HEK293 (cell line): ENCODE data around the gene LGALS3BP.

ENCODE experiments used
- CTCF ChIA-PET: fragments of 350-600 bp; formaldehyde crosslinking; extraction: SDS; loops from one replicate; lab custom pipeline; 2021; ENCODE audit warnings: antibody characterized with exemption; lab: Yijun Ruan, JAX
- POLR2A ChIA-PET: fragments of 300-600 bp; formaldehyde crosslinking; extraction: SDS; loops from one replicate; lab custom pipeline; 2020; ENCODE audit warnings: antibody characterized with exemption, inconsistent platforms; lab: Yijun Ruan, JAX
- H3K27ac ChIP-seq: fragments of 200-500 bp; sonication (Bioruptor generic); 2 replicates; pipeline ENCODE4 v1.5.1; 2014; ENCODE audit warnings: low read depth, low read length, control low read depth, inconsistent platforms; ENCODE audit errors: extremely low read depth
- H3K36me3 ChIP-seq, 2 experiments: fragments of 200-500 bp in 1 of 2; sonication (Bioruptor generic) in 1 of 2; 1 replicate in 1 of 2; 2 replicates in 1 of 2; pipeline ENCODE4 v1.5.1; 2014 to 2017; ENCODE audit warnings: inconsistent platforms in 2 of 2, low read length in 2 of 2; ENCODE audit not compliant: control insufficient read depth in 2 of 2, insufficient read depth in 1 of 2
- H3K4me1 ChIP-seq: fragments of 200-500 bp; sonication (Bioruptor generic); 2 replicates; pipeline ENCODE4 v1.5.1; 2014; ENCODE audit warnings: mild to moderate bottlenecking, low read length, inconsistent platforms; ENCODE audit not compliant: control insufficient read depth, insufficient read depth
- H3K4me3 ChIP-seq: 2 replicates; pipeline ENCODE4 v1.5.1; 2011; ENCODE audit warnings: low read depth, mild to moderate bottlenecking, control low read depth, low read length, moderate library complexity
- H3K9me3 ChIP-seq: fragments of 200-500 bp; sonication (Bioruptor generic); 2 replicates; pipeline ENCODE4 v1.5.1; 2014; ENCODE audit warnings: low read depth, low read length, inconsistent platforms; ENCODE audit not compliant: control insufficient read depth, insufficient read depth
- BCL6B ChIP-seq: fragments of 450-650 bp; formaldehyde crosslinking; IDR thresholded peaks from 2 replicates; pipeline ENCODE4 v1.5.1; 2017; ENCODE audit warnings: missing biosample characterization, missing genetic modification characterization
- GLIS2 ChIP-seq: fragments of 450-650 bp; formaldehyde crosslinking; IDR thresholded peaks from 2 replicates; pipeline ENCODE4 v1.5.1; 2016; ENCODE audit warnings: missing biosample characterization, missing genetic modification characterization
- KLF17 ChIP-seq: fragments of 450-650 bp; formaldehyde crosslinking; IDR thresholded peaks from 2 replicates; pipeline ENCODE4 v1.5.1; 2016; ENCODE audit warnings: missing biosample characterization, missing genetic modification characterization
- REPIN1 ChIP-seq: fragments of 450-650 bp; formaldehyde crosslinking; IDR thresholded peaks from 2 replicates; pipeline ENCODE4 v1.5.1; 2017; ENCODE audit warnings: missing biosample characterization, missing genetic modification characterization, low read depth
- SP7 ChIP-seq: fragments of 450-650 bp; formaldehyde crosslinking; IDR thresholded peaks from 2 replicates; pipeline ENCODE4 v1.5.1; 2016; ENCODE audit warnings: missing biosample characterization, missing genetic modification characterization
- TRIM28 ChIP-seq: IDR thresholded peaks from 2 replicates; pipeline ENCODE4 v1.6.1; 2011; ENCODE audit warnings: low read length, control low read depth, borderline replicate concordance
- ZBTB48 ChIP-seq: fragments of 450-650 bp; formaldehyde crosslinking; IDR thresholded peaks from 2 replicates; pipeline ENCODE4 v1.5.1; 2016; ENCODE audit warnings: missing biosample characterization, missing genetic modification characterization
- ZEB2 ChIP-seq: fragments of 450-650 bp; formaldehyde crosslinking; IDR thresholded peaks from 2 replicates; pipeline ENCODE4 v1.5.1; 2016; ENCODE audit warnings: missing biosample characterization, missing genetic modification characterization
- ZNF148 ChIP-seq: fragments of 450-650 bp; formaldehyde crosslinking; IDR thresholded peaks from 2 replicates; pipeline ENCODE4 v1.5.0; 2017; ENCODE audit warnings: missing biosample characterization, missing genetic modification characterization, borderline replicate concordance
- ZNF248 ChIP-seq: fragments of 450-650 bp; formaldehyde crosslinking; IDR thresholded peaks from 2 replicates; pipeline ENCODE4 v1.5.1; 2017; ENCODE audit warnings: missing biosample characterization, missing genetic modification characterization
- ZNF350 ChIP-seq: fragments of 450-650 bp; formaldehyde crosslinking; IDR thresholded peaks from 2 replicates; pipeline ENCODE4 v1.5.0; 2017; ENCODE audit warnings: missing biosample characterization, mild to moderate bottlenecking, missing genetic modification characterization
- ZNF416 ChIP-seq: fragments of 450-650 bp; formaldehyde crosslinking; IDR thresholded peaks from 2 replicates; pipeline ENCODE4 v1.5.1; 2016; ENCODE audit warnings: missing biosample characterization, missing genetic modification characterization
- ZNF561 ChIP-seq: fragments of 450-650 bp; IDR thresholded peaks from 2 replicates; pipeline ENCODE4 v1.5.1; 2018; ENCODE audit warnings: missing biosample characterization, missing genetic modification characterization, borderline replicate concordance
- ZNF768 ChIP-seq: fragments of 450-650 bp; formaldehyde crosslinking; IDR thresholded peaks from 2 replicates; pipeline ENCODE4 v1.5.1; 2018; ENCODE audit warnings: missing biosample characterization, mild to moderate bottlenecking, missing genetic modification characterization
- ZXDB ChIP-seq: fragments of 450-650 bp; formaldehyde crosslinking; IDR thresholded peaks from 2 replicates; pipeline ENCODE4 v1.5.1; 2016; ENCODE audit warnings: missing biosample characterization, missing genetic modification characterization
- TF ChIP-seq, protein P1 (sequence below): fragments of 450-650 bp; IDR thresholded peaks from 2 replicates; pipeline ENCODE4 v1.5.1; 2018; ENCODE audit warnings: missing biosample characterization, missing genetic modification characterization
- TF ChIP-seq, protein P2 (sequence below): fragments of 450-650 bp; formaldehyde crosslinking; IDR thresholded peaks from 2 replicates; pipeline ENCODE4 v1.5.1; 2017; ENCODE audit warnings: missing biosample characterization, missing genetic modification characterization
- TF ChIP-seq, protein P3 (sequence below): sonication (generic); formaldehyde crosslinking; IDR thresholded peaks from 2 replicates; pipeline ENCODE4 v1.8.1; 2022; ENCODE audit warnings: mild to moderate bottlenecking, moderate library complexity, missing genetic modification reagents
- TF ChIP-seq, protein P4 (sequence below): fragments of 450-650 bp; formaldehyde crosslinking; IDR thresholded peaks from 2 replicates; pipeline ENCODE4 v1.5.1; 2016; ENCODE audit warnings: missing biosample characterization, missing genetic modification characterization

LGALS3BP gene

DNA sequence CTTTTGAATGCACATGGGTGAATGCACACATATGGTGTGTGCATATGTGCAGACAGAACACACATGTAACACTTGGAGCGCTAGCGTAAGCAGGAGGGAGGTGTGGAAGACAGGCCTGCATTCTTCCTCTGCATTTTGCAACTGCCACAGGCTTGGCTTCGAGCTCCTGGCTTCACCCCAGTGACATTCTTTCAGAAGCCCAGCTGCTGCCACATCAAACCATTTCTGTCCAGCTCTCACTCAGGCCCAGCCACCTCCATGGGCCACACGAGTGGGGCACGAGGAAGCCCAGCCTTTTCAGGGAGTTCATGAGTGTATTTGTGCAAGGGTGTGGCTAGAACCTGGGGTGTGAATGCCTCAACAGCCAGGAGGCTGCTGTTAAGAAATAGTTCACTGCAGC lies 18.8 kb downstream of the LGALS3BP start:
- CTCF ChIA-PET, result interaction anchor here (0.6 to 6.8 kb wide), 3 partner anchors 10 to 1094 kb away, joined by 3 to 58 read pairs (median 4); no protein-coding TSS in a partner anchor
- no peak overlapping the region for H3K27ac ChIP-seq
- H3K4me1 ChIP-seq, result no peaks in the 10 kb centered on the region
- no peaks in the 10 kb centered on the region for H3K36me3 ChIP-seq
- POLR2A ChIA-PET, result interaction anchor here (0.6 to 1.2 kb wide), 2 partner anchors 27 to 36 kb away, joined by 3 to 4 read pairs; no protein-coding TSS in a partner anchor
- H3K9me3 ChIP-seq, result no peaks in the 10 kb centered on the region
- TF ChIP-seq SP7 (tag by site-specific recombination) (no peak), ZNF350 (tag by site-specific recombination) (no peak), ZBTB48 (tag by site-specific recombination) (no peak), REPIN1 (tag by site-specific recombination) (no peak), BCL6B (tag by site-specific recombination) (no peak), ZNF561 (tag by site-specific recombination) (no peak), ZNF768 (tag by site-specific recombination) (no peak), ZNF148 (tag by site-specific recombination) (no peak), KLF17 (tag by site-specific recombination) (no peak), TRIM28 (no peak), ZNF416 (tag by site-specific recombination) (no peak), ZNF248 (tag by site-specific recombination) (no peak), ZEB2 (tag by site-specific recombination) (no peak), GLIS2 (tag by site-specific recombination) (no peak), ZXDB (no peak)
- TF ChIP-seq, protein P1, sequence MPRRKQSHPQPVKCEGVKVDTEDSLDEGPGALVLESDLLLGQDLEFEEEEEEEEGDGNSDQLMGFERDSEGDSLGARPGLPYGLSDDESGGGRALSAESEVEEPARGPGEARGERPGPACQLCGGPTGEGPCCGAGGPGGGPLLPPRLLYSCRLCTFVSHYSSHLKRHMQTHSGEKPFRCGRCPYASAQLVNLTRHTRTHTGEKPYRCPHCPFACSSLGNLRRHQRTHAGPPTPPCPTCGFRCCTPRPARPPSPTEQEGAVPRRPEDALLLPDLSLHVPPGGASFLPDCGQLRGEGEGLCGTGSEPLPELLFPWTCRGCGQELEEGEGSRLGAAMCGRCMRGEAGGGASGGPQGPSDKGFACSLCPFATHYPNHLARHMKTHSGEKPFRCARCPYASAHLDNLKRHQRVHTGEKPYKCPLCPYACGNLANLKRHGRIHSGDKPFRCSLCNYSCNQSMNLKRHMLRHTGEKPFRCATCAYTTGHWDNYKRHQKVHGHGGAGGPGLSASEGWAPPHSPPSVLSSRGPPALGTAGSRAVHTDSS (tag by site-specific recombination), result no peak
- TF ChIP-seq, protein P2, sequence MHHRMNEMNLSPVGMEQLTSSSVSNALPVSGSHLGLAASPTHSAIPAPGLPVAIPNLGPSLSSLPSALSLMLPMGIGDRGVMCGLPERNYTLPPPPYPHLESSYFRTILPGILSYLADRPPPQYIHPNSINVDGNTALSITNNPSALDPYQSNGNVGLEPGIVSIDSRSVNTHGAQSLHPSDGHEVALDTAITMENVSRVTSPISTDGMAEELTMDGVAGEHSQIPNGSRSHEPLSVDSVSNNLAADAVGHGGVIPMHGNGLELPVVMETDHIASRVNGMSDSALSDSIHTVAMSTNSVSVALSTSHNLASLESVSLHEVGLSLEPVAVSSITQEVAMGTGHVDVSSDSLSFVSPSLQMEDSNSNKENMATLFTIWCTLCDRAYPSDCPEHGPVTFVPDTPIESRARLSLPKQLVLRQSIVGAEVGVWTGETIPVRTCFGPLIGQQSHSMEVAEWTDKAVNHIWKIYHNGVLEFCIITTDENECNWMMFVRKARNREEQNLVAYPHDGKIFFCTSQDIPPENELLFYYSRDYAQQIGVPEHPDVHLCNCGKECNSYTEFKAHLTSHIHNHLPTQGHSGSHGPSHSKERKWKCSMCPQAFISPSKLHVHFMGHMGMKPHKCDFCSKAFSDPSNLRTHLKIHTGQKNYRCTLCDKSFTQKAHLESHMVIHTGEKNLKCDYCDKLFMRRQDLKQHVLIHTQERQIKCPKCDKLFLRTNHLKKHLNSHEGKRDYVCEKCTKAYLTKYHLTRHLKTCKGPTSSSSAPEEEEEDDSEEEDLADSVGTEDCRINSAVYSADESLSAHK (tag by site-specific recombination), result no peak
- TF ChIP-seq, protein P3, sequence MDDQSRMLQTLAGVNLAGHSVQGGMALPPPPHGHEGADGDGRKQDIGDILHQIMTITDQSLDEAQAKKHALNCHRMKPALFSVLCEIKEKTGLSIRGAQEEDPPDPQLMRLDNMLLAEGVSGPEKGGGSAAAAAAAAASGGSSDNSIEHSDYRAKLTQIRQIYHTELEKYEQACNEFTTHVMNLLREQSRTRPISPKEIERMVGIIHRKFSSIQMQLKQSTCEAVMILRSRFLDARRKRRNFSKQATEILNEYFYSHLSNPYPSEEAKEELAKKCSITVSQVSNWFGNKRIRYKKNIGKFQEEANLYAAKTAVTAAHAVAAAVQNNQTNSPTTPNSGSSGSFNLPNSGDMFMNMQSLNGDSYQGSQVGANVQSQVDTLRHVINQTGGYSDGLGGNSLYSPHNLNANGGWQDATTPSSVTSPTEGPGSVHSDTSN (CRISPR knock-in tag), result no peak
- TF ChIP-seq, protein P4, sequence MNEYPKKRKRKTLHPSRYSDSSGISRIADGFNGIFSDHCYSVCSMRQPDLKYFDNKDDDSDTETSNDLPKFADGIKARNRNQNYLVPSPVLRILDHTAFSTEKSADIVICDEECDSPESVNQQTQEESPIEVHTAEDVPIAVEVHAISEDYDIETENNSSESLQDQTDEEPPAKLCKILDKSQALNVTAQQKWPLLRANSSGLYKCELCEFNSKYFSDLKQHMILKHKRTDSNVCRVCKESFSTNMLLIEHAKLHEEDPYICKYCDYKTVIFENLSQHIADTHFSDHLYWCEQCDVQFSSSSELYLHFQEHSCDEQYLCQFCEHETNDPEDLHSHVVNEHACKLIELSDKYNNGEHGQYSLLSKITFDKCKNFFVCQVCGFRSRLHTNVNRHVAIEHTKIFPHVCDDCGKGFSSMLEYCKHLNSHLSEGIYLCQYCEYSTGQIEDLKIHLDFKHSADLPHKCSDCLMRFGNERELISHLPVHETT (tag by site-specific recombination), result no peak
- H3K4me3 ChIP-seq, result no peak overlapping the region
